Stomach (tissue), 9 donors: ENCODE data around the gene ATP10B. TPM values are rescaled to one million over a fixed set of nuclear protein-coding genes. Genes with fewer than 3 reads are reported as not detected.

Experiments used
- DNase-seq, 2 donors: peaks; one replicate each; pipeline versions ENCODE4 v3.0.0 to v3.0.0-alpha.2; 2013 to 2019
- H3K27ac ChIP-seq, 5 donors: fragments of 200-600 bp in 4 of 5; sonication (generic) in 4 of 5; one replicate each; pipeline ENCODE4 v1.5.1; 2013 to 2019; ENCODE audit warnings: mild to moderate bottlenecking in 1 of 5, moderate library complexity in 1 of 5
- H3K27me3 ChIP-seq, 3 donors: fragments of 200-600 bp; sonication (generic); one replicate each; pipeline ENCODE4 v1.5.1; 2017 to 2019; ENCODE audit warnings: mixed run types in 1 of 3
- H3K36me3 ChIP-seq, 4 donors: fragments of 200-600 bp; sonication (generic); 1 replicate in 3 of 4; 2 replicates in 1 of 4; pipeline ENCODE4 v1.5.1; 2016 to 2019
- H3K4me1 ChIP-seq, 4 donors: fragments of 200-600 bp; sonication (generic); one replicate each; pipeline ENCODE4 v1.5.1; 2016 to 2019
- H3K4me3 ChIP-seq, 4 donors: fragments of 200-600 bp; sonication (generic) in 3 of 4; one replicate each; pipeline ENCODE4 v1.5.1; 2016 to 2019; ENCODE audit warnings: mild to moderate bottlenecking in 1 of 4
- H3K9me3 ChIP-seq, 4 donors: fragments of 200-600 bp; sonication (generic); one replicate each; pipeline ENCODE4 v1.5.1; 2016 to 2019
- CTCF ChIP-seq, 7 experiments: fragments of 450-650 bp in 4 of 7; fragments of 200-600 bp in 3 of 7; sonication (generic) in 3 of 7; IDR thresholded peaks; one replicate each; pipeline ENCODE4 v1.5.1; 2016 to 2019; ENCODE audit warnings: antibody characterized with exemption in 7 of 7, control low read depth in 2 of 7, mild to moderate bottlenecking in 1 of 7
- EP300 ChIP-seq: sonication (generic); formaldehyde crosslinking; IDR thresholded peaks from one replicate; pipeline ENCODE4 v1.6.1; 2017; ENCODE audit warnings: antibody characterized with exemption
- POLR2A ChIP-seq, 4 donors: fragments of 450-650 bp; IDR thresholded peaks; one replicate each; pipeline ENCODE4 v1.6.1; 2016; ENCODE audit warnings: antibody characterized with exemption in 4 of 4, control low read depth in 2 of 4, mild to moderate bottlenecking in 1 of 4, moderate library complexity in 1 of 4
- POLR2AphosphoS5 ChIP-seq, 3 donors: sonication (generic); formaldehyde crosslinking; IDR thresholded peaks; one replicate each; pipeline ENCODE4 v1.6.1; 2016; ENCODE audit warnings: antibody characterized with exemption in 3 of 3
- WGBS, 5 donors: extraction: QIAGEN DNeasy Blood & Tissue Kit in 3 of 5; methylation state at CpG; one replicate each; pipeline versions ENCODE4 v1.1.5 to v1.1.7; 2013 to 2018; 5-methylcytosine and 5-hydroxymethylcytosine counted together
- intact Hi-C: fragments of 100-400 bp; cut with DNase I; formaldehyde crosslinking; loops from one replicate; pipeline ENCODE4 v1.15.1; 2023; ENCODE audit warnings: low total_unique reads
- polyA plus RNA-seq, 3 donors: library from polyadenylated mRNA; stranded (reverse); fragments of 200-250 nt; gene quantifications; one replicate each; pipeline ENCODE4 v1.2.3, GENCODE V29; 2013
- total RNA-seq, 5 donors: library from RNA; depleted of rRNA; stranded (reverse); fragments of >200 nt; gene quantifications; one replicate each; pipeline versions ENCODE4 v1.1.0 to v1.2.3, GENCODE V29; 2014 to 2016
- donor health status: healthy with polysubstance abuse.
- donor health status: Bipolar disorder and iron deficiency.
- donor health status: healthy.

Gene ATP10B
- total and polyA plus RNA-seq, 8 donors, result 0.25 to 115 (median 4.4) TPM

DNA sequence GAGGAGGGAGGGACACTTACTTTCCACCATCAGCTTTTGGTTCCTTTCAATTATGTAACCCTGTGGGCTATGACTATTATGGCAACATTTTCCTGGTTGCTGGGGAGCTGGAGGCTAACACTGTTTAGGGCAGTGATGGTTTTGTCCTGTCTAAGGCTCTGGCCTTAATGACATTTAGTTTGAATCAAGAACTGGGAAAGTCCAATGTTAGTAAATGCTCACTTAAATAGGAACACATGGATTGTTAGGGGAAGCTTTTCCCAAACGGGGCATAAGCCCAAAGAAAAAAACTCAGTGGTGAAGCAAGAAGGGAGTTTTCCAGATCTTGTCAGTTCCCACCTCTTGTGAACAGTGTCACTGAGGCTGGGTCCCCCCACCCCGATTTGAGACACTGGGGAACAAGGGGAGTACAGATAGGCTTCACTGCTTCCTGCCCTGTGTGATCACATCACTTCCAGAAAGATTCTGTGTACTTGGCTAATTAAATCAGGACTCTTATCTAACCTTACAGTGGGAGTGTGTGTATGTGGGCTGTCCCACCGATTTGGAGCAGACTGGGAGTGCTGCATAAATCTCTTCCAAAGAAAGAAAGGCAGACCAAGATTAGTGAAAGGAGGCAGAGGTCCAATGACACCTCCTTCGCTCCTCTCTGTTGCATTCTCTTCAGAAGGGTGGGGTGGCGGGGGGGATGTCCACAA is 223.9 kb downstream of the ATP10B start:
- no peak for TF ChIP-seq POLR2A (IDR thresholded peaks at IDR 0.05)
- no peak for TF ChIP-seq EP300
- no peak for TF ChIP-seq POLR2AphosphoS5 (IDR thresholded peaks at IDR 0.05)
- no peak for TF ChIP-seq CTCF (IDR thresholded peaks at IDR 0.05)
- intact Hi-C loops, result no loop called here
- H3K4me3 ChIP-seq, result no peak overlapping the region
- WGBS, 5 donors, result 50 to 61% (median 56%) methylated on average over 5 of the region's 5 CpGs
- H3K9me3 ChIP-seq, result peaks cover 0 to 4% (median 0%) of the 10 kb centered on the region in 4 donors
- no peaks in the 10 kb centered on the region for H3K4me1 ChIP-seq
- no peak for DNase-seq
- H3K27me3 ChIP-seq, result no peaks in the 10 kb centered on the region
- no peaks in the 10 kb centered on the region for H3K36me3 ChIP-seq
- H3K27ac ChIP-seq, result no peak overlapping the region

GRCh38 chr5:160626322-160626721 is 225.7 kb downstream of the ATP10B start:
- no peak overlapping the region for H3K27ac ChIP-seq

DNA sequence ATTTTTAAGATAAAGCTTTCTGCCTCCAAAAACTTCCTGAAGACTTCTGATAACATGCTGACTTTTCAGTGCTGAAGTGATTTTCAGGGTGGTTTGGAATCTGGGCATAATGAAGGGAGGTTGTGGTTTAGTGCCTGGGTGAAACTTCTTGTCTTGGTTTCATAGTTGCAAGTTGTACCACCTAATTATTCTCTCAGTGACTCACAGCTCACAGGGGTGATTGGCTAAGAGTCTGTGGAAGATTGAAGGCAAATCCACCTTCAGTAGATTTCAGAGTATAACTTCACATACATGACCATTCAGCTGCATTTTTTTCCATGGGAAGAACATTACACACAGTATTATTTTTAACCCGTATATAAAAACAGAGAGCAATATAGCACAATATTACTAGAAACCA is 230.5 kb downstream of the ATP10B start:
- TF ChIP-seq CTCF (IDR thresholded peaks at IDR 0.05), result no peak
- no peak for TF ChIP-seq EP300
- no peak for TF ChIP-seq POLR2AphosphoS5 (IDR thresholded peaks at IDR 0.05)
- no peak for TF ChIP-seq POLR2A (IDR thresholded peaks at IDR 0.05)
- H3K27ac ChIP-seq, result no peak overlapping the region
- no peaks in the 10 kb centered on the region for H3K4me1 ChIP-seq
- H3K4me3 ChIP-seq, result no peak overlapping the region
- H3K27me3 ChIP-seq, result no peaks in the 10 kb centered on the region
- no peaks in the 10 kb centered on the region for H3K9me3 ChIP-seq
- intact Hi-C loops, result no loop called here
- whole genome bisulfite sequencing, 5 donors, result 82 to 96% (median 94%) methylated on average over 1 of the region's 1 CpG
- no peak for DNase-seq
- no peaks in the 10 kb centered on the region for H3K36me3 ChIP-seq

More at GRCh38 chr5:160626322-160626721, 225.7 kb downstream of the ATP10B start:
- Histone ChIP-seq H3K36me3 (no peaks in the 10 kb centered on the region), H3K4me1 (no peaks in the 10 kb centered on the region), H3K9me3 (no peaks in the 10 kb centered on the region), H3K27me3 (no peaks in the 10 kb centered on the region), H3K4me3 (no peak overlapping the region)
- TF ChIP-seq POLR2A (IDR thresholded peaks at IDR 0.05), result no peak
- no peak for TF ChIP-seq EP300
- TF ChIP-seq POLR2AphosphoS5 (IDR thresholded peaks at IDR 0.05), result no peak
- TF ChIP-seq CTCF (IDR thresholded peaks at IDR 0.05), result no peak
- DNase-seq, result no peak
- intact Hi-C loops, result no loop called here
- 64 to 80% (median 74%) methylated on average over 7 of the region's 7 CpGs for WGBS, 5 donors

GRCh38 chr5:160620401-160620800 is 231.6 kb downstream of the ATP10B start:
- no peaks in the 10 kb centered on the region for H3K27me3 ChIP-seq
- H3K36me3 ChIP-seq, result no peaks in the 10 kb centered on the region
- no peaks in the 10 kb centered on the region for H3K9me3 ChIP-seq
- H3K4me3 ChIP-seq, result no peak overlapping the region
- no peak for DNase-seq
- no peaks in the 10 kb centered on the region for H3K4me1 ChIP-seq
- H3K27ac ChIP-seq, result no peak overlapping the region
- TF ChIP-seq POLR2A (IDR thresholded peaks at IDR 0.05) (no peak), EP300 (no peak), CTCF (IDR thresholded peaks at IDR 0.05) (no peak), POLR2AphosphoS5 (IDR thresholded peaks at IDR 0.05) (no peak)
- intact Hi-C loops, result no loop called here
- WGBS, 5 donors, result 81 to 98% (median 91%) methylated on average over 9 of the region's 9 CpGs
